GM06990 (cell line): ENCODE data around the gene CBLL1.

ENCODE experiments used
- DNase-seq: peaks from one replicate; pipeline ENCODE4 v3.0.0-alpha.2; 2011; ENCODE audit not compliant: insufficient read length; ENCODE audit errors: extremely low read depth
- H3K27me3 ChIP-seq: replicated peaks from 2 replicates; pipeline ENCODE4 v1.6.0; 2011; ENCODE audit warnings: low read length; ENCODE audit not compliant: control insufficient read depth, insufficient read depth
- H3K36me3 ChIP-seq: 2 replicates; pipeline ENCODE4 v1.5.1; 2011; ENCODE audit warnings: low read length; ENCODE audit not compliant: control insufficient read depth, insufficient read depth
- H3K4me3 ChIP-seq: replicated peaks from 2 replicates; pipeline ENCODE4 v1.5.1; 2011; ENCODE audit warnings: low read depth, mild to moderate bottlenecking, control low read depth, low read length
- TF ChIP-seq, protein P1 (sequence below): IDR thresholded peaks from 2 replicates; pipeline ENCODE4 v1.5.1; 2011; ENCODE audit warnings: low read length, control low read depth, mild to moderate bottlenecking, inconsistent platforms; ENCODE audit not compliant: insufficient read depth, poor library complexity, severe bottlenecking

CBLL1 gene

DNA sequence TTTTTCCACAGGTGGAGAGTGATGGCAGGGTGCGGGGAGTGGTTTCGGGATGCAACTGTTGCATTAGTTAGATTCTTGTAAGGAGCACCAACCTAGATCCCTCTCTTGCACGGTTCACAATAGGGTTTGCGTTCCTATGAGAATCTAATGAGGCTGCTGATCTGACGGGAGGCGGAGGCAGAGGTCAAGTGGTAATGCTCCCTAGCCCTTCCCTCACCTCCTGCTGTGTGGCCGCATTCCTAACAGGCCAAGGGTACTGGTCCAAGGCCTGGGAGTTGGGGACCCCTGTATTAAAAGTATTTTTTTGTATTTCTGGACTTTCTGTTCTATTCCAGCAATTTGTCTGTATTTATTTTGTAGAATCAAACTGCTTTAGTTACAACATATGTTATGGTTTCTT lies 7.2 kb downstream of the CBLL1 start:
- no peak overlapping the region for H3K4me3 ChIP-seq
- no peak for DNase-seq
- TF ChIP-seq, protein P1, sequence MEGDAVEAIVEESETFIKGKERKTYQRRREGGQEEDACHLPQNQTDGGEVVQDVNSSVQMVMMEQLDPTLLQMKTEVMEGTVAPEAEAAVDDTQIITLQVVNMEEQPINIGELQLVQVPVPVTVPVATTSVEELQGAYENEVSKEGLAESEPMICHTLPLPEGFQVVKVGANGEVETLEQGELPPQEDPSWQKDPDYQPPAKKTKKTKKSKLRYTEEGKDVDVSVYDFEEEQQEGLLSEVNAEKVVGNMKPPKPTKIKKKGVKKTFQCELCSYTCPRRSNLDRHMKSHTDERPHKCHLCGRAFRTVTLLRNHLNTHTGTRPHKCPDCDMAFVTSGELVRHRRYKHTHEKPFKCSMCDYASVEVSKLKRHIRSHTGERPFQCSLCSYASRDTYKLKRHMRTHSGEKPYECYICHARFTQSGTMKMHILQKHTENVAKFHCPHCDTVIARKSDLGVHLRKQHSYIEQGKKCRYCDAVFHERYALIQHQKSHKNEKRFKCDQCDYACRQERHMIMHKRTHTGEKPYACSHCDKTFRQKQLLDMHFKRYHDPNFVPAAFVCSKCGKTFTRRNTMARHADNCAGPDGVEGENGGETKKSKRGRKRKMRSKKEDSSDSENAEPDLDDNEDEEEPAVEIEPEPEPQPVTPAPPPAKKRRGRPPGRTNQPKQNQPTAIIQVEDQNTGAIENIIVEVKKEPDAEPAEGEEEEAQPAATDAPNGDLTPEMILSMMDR, result no peak
- H3K27me3 ChIP-seq, result no peaks in the 10 kb centered on the region
- peaks cover 4% of the 10 kb centered on the region for H3K36me3 ChIP-seq

DNA sequence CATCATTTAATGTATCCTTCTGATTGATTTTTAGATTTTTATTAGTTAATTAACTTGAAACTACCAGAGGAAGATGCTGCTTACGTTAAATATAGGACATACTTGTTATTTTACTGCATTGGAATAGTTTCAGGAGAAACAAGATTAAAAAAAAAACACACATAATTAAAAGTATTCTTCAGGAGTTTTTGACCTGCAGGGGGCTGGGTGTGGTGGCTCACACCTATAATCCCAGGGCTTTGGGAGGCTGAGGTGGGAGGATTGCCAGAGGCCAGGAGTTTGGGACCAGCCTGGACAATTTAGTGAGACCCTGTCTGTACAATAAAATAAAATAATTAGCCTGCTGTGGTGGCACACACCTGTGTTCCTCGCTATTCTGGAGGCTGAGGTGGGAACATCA lies 10.7 kb downstream of the CBLL1 start:
- Histone ChIP-seq H3K4me3 (no peak overlapping the region), H3K36me3 (peaks cover 14% of the 10 kb centered on the region), H3K27me3 (no peaks in the 10 kb centered on the region)
- DNase-seq, result no peak
- TF ChIP-seq, protein P1, result peak; percentile 26

DNA sequence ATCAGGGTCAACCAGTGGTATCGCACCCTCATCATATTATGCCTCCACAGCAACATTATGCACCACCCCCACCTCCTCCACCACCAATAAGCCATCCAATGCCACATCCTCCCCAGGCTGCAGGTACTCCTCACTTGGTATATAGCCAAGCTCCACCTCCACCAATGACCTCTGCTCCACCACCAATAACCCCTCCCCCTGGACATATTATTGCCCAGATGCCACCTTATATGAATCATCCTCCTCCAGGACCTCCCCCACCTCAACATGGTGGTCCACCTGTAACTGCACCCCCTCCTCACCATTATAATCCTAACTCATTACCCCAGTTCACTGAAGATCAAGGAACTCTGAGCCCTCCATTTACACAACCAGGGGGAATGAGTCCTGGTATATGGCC lies 14.7 kb downstream of the CBLL1 start:
- H3K36me3 ChIP-seq, result peaks cover 10% of the 10 kb centered on the region
- TF ChIP-seq, protein P1, result no peak

DNA sequence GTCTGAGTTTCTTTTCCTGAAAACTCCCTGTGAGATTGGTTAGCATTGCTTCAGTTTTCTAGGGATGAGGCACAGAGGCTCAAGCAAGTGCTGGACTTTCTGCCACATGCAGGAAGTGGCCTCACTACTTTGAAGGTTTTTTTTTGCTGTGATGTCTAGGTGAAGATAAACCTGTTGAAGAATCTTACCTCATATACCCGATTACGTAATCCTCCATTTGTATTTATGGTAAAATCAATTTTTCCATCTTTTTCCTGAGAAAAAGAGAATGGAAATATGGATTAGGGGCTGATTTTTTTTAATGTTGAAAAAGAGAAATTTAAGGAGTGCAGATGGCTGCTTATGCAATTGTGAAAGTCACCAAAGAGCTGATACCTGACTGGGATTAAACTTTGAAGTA lies 23.4 kb downstream of the CBLL1 start:
- no peak for DNase-seq
- TF ChIP-seq, protein P1, result no peak
- Histone ChIP-seq H3K27me3 (no peaks in the 10 kb centered on the region), H3K36me3 (no peaks in the 10 kb centered on the region), H3K4me3 (no peak overlapping the region)

More for the DNA sequence above, 14.7 kb downstream of the CBLL1 start:
- DNase-seq, result no peak
- Histone ChIP-seq H3K4me3 (no peak overlapping the region), H3K27me3 (no peaks in the 10 kb centered on the region)

DNA sequence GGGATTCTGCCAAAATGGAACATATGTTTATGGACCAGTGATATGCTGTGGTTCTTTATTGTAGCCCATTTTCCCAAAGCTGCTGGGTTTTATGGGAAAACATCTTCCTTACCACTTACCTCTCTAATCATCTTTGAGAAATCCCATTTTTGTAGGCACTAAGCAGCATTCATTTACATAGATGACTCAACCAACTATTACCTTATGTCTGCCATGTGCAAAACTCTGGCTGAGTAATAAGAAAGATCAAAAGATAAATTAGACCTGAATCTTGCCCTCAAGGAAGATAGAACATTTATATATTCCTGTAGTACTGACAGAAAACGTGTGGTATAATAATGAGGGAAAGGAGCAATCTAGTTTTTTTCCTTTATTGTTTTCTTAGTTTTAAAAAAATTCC lies 24.3 kb downstream of the CBLL1 start:
- TF ChIP-seq, protein P1, result no peak
- DNase-seq, result no peak
- no peaks in the 10 kb centered on the region for H3K27me3 ChIP-seq
- H3K36me3 ChIP-seq, result no peaks in the 10 kb centered on the region
- H3K4me3 ChIP-seq, result no peak overlapping the region

DNA sequence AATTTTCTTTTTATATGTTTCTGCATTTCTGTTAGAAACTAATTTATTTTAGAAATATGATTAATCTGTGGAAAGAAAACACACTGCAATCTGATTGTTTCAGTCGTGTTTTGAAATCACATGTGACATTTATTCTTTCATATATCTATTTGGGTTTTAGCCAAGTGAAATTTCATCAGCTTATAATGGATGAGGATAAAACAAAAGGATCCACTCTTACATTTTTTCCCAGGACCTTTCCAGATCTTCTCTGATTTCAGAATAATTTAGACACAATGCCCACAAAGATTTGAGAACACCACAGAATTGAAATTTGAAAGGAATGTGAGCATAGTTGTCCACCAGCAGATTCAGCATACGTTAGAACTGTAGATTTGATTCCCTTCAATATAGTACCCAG lies 29.1 kb downstream of the CBLL1 start:
- no peak for DNase-seq
- H3K36me3 ChIP-seq, result no peaks in the 10 kb centered on the region
- no peaks in the 10 kb centered on the region for H3K27me3 ChIP-seq
- H3K4me3 ChIP-seq, result no peak overlapping the region
- TF ChIP-seq, protein P1, result no peak
